WTC11 (cell line): ENCODE measurements around the gene RETREG1. TPM values are rescaled to one million over a fixed set of nuclear protein-coding genes. Genes with fewer than 3 reads are reported as not detected.

ENCODE experiments used
- ATAC-seq: fragments of 200-7000 bp; cut with Tn5 transposase; 2 replicates; pipeline ENCODE4 v1.10.0; 2021; ENCODE audit warnings: mild to moderate bottlenecking, moderate library complexity
- CTCF ChIA-PET: fragments of 300-600 bp; sonication (Branson Sonifier 250); formaldehyde crosslinking; loops from one replicate; lab custom pipeline; 2021; ENCODE audit warnings: antibody characterized with exemption; lab: Charles Lee
- POLR2A ChIA-PET: fragments of 350-600 bp; sonication (Branson Sonifier 250); formaldehyde crosslinking; loops from one replicate; lab custom pipeline; 2021; ENCODE audit warnings: antibody characterized with exemption; lab: Charles Lee
- DNase-seq: peaks from one replicate; pipeline ENCODE4 v3.0.0; 2021; ENCODE audit warnings: low spot score
- H3K27ac Mint-ChIP-seq: 2 replicates; pipeline ENCODE4 v1.8.0; 2021; ENCODE audit warnings: mixed read lengths
- H3K27me3 Mint-ChIP-seq: 2 replicates; pipeline ENCODE4 v1.8.0; 2021; ENCODE audit warnings: low read depth, mild to moderate bottlenecking, moderate library complexity, mixed read lengths
- H3K36me3 Mint-ChIP-seq: 2 replicates; pipeline ENCODE4 v1.8.0; 2021; ENCODE audit warnings: mixed read lengths
- H3K4me1 Mint-ChIP-seq: 2 replicates; pipeline ENCODE4 v1.8.0; 2022; ENCODE audit warnings: mixed read lengths
- H3K4me3 Mint-ChIP-seq: 2 replicates; pipeline ENCODE4 v1.8.0; 2021; ENCODE audit warnings: mild to moderate bottlenecking, moderate library complexity, mixed read lengths
- H3K9me3 Mint-ChIP-seq: 2 replicates; pipeline ENCODE4 v1.8.0; 2021; ENCODE audit warnings: mixed read lengths
- ARID4B ChIP-seq: sonication (generic); formaldehyde crosslinking; IDR thresholded peaks from 2 replicates; pipeline ENCODE4 v1.8.0; 2023; ENCODE audit warnings: missing genetic modification reagents, mild to moderate bottlenecking, borderline replicate concordance
- ATF3 ChIP-seq: sonication (generic); formaldehyde crosslinking; conservative IDR thresholded peaks from 2 replicates; pipeline ENCODE4 v1.8.1; 2022; ENCODE audit warnings: mild to moderate bottlenecking, missing genetic modification reagents
- E2F5 ChIP-seq: sonication (generic); formaldehyde crosslinking; IDR thresholded peaks from 2 replicates; pipeline ENCODE4 v1.8.1; 2022; ENCODE audit warnings: mild to moderate bottlenecking, moderate library complexity, missing genetic modification reagents
- ERG ChIP-seq: fragments of 250-450 bp; sonication (Bioruptor Pico); IDR thresholded peaks from 2 replicates; pipeline ENCODE4 v1.8.0; 2021; ENCODE audit warnings: mild to moderate bottlenecking
- ESRRA ChIP-seq: sonication (generic); formaldehyde crosslinking; IDR thresholded peaks from 2 replicates; pipeline ENCODE4 v1.8.1; 2022; ENCODE audit warnings: mild to moderate bottlenecking, missing genetic modification reagents, borderline replicate concordance
- FOXK1 ChIP-seq: sonication (generic); formaldehyde crosslinking; IDR thresholded peaks from 2 replicates; pipeline ENCODE4 v1.8.0; 2022; ENCODE audit warnings: mild to moderate bottlenecking, moderate library complexity, missing genetic modification reagents
- HMGA2 ChIP-seq: fragments of 250-450 bp; sonication (Bioruptor Pico); IDR thresholded peaks from 2 replicates; pipeline ENCODE4 v1.4.0; 2021; ENCODE audit warnings: mild to moderate bottlenecking, moderate library complexity
- KAT7 ChIP-seq: sonication (generic); formaldehyde crosslinking; IDR thresholded peaks from 2 replicates; pipeline ENCODE4 v1.8.1; 2023; ENCODE audit warnings: missing genetic modification reagents, mild to moderate bottlenecking, borderline replicate concordance
- NFYB ChIP-seq: sonication (generic); formaldehyde crosslinking; conservative IDR thresholded peaks from 2 replicates; pipeline ENCODE4 v1.8.0; 2022; ENCODE audit warnings: low read depth, missing genetic modification reagents
- NR3C1 ChIP-seq: sonication (generic); formaldehyde crosslinking; conservative IDR thresholded peaks from 2 replicates; pipeline ENCODE4 v1.8.1; 2023; ENCODE audit warnings: low read depth, mild to moderate bottlenecking, missing genetic modification reagents
- SOX15 ChIP-seq: fragments of 250-450 bp; sonication (Bioruptor Pico); IDR thresholded peaks from 2 replicates; pipeline ENCODE4 v1.9.0; 2021; ENCODE audit warnings: mild to moderate bottlenecking
- SP1 ChIP-seq: sonication (generic); formaldehyde crosslinking; conservative IDR thresholded peaks from 2 replicates; pipeline ENCODE4 v1.8.1; 2022; ENCODE audit warnings: missing genetic modification reagents
- TEAD1 ChIP-seq: sonication (generic); formaldehyde crosslinking; IDR thresholded peaks from 2 replicates; pipeline ENCODE4 v1.8.0; 2022; ENCODE audit warnings: mild to moderate bottlenecking, missing genetic modification reagents
- USF1 ChIP-seq: sonication (generic); formaldehyde crosslinking; IDR thresholded peaks from 2 replicates; pipeline ENCODE4 v1.8.0; 2022; ENCODE audit warnings: mild to moderate bottlenecking, missing genetic modification reagents
- ZBTB21 ChIP-seq: sonication (generic); formaldehyde crosslinking; IDR thresholded peaks from 2 replicates; pipeline ENCODE4 v1.8.1; 2023; ENCODE audit warnings: mild to moderate bottlenecking, missing genetic modification reagents, borderline replicate concordance
- ZNF263 ChIP-seq: sonication (generic); formaldehyde crosslinking; IDR thresholded peaks from 2 replicates; pipeline ENCODE4 v1.8.1; 2022; ENCODE audit warnings: low read depth, mild to moderate bottlenecking, moderate library complexity, missing genetic modification reagents
- ZNF281 ChIP-seq: sonication (generic); formaldehyde crosslinking; IDR thresholded peaks from 2 replicates; pipeline ENCODE4 v1.8.0; 2023; ENCODE audit warnings: mild to moderate bottlenecking, missing genetic modification reagents
- total RNA-seq: library from RNA; stranded (reverse); gene quantifications from 3 replicates; pipeline ENCODE4 v1.2.3, GENCODE V29; 2021

The RETREG1 gene
- total RNA-seq, 1 experiment from 2014 or later = 2.2 TPM

- H3K36me3 Mint-ChIP-seq = 0 out of 2 replicates have a peak, but pooled peaks cover 3% of the 10 kb centered on the region
- H3K27ac Mint-ChIP-seq = no peak overlapping the region
- ChIA-PET POLR2A (no interaction called here), CTCF (no interaction called here)
- TF ChIP-seq USF1 (no peak), ERG (no peak), ZNF263 (no peak), SOX15 (CRISPR knock-in tag) (no peak), ESRRA (CRISPR knock-in tag) (no peak), ZNF281 (CRISPR knock-in tag) (no peak), HMGA2 (no peak), ATF3 (CRISPR knock-in tag) (no peak), ARID4B (CRISPR knock-in tag) (no peak), FOXK1 (CRISPR knock-in tag) (no peak), ZBTB21 (CRISPR knock-in tag) (no peak), TEAD1 (no peak), SP1 (CRISPR knock-in tag) (no peak), NFYB (CRISPR knock-in tag) (no peak), KAT7 (CRISPR knock-in tag) (no peak), E2F5 (CRISPR knock-in tag) (no peak), NR3C1 (CRISPR knock-in tag) (no peak)
- no peak for ATAC-seq
- no peaks in the 10 kb centered on the region for H3K27me3 Mint-ChIP-seq
- peaks cover 12% of the 10 kb centered on the region; the same call in 1 of the 2 replicates for H3K9me3 Mint-ChIP-seq
- H3K4me1 Mint-ChIP-seq = peaks cover 13% of the 10 kb centered on the region
- no peak overlapping the region for H3K4me3 Mint-ChIP-seq
- DNase-seq = no peak
Observed at GRCh38 chr5:16606628-16607027, 10.2 kb downstream of the RETREG1 start.
